Measurements from ENCODE around the gene GNG7. TPM values are rescaled to one million over a fixed set of nuclear protein-coding genes. Genes with fewer than 3 reads are reported as not detected.

Gene GNG7
- polyA plus RNA-seq, 1 of the 3 experiments (the other 2 are of a cell fraction) = 2.2 TPM

GRCh38 chr19:2638417-2638940, 64.0 kb downstream of the GNG7 start:
- no peak overlapping the region for H3K27ac ChIP-seq (ENCODE audit: low read depth in 2 of 2, low read length in 1 of 2)
- no peak for TF ChIP-seq RCOR1 (IDR thresholded peaks at IDR 0.05; ENCODE audit: low read length)
- no peaks in the 10 kb centered on the region for H3K36me3 ChIP-seq (replicated peaks in 1 of 2; ENCODE audit: control insufficient read depth in 1 of 2, insufficient read depth in 2 of 2, low read length in 1 of 2)
- ChIA-PET POLR2A (no interaction called here), CTCF (interaction anchor here (1.5 to 6.3 kb wide), 5 partner anchors 8 to 162 kb away, joined by 6 to 116 read pairs (median 21); partner anchors contain the start of gene GADD45B)
- H3K9me2 ChIP-seq = no peaks in the 10 kb centered on the region
- H3K9ac ChIP-seq = no peak overlapping the region
- H4K20me1 ChIP-seq (ENCODE audit: insufficient read depth) = no peaks in the 10 kb centered on the region
- no peaks in the 10 kb centered on the region for H3K27me3 ChIP-seq (ENCODE audit: insufficient read depth)
- peaks cover 9% of the 10 kb centered on the region for H3F3A ChIP-seq (replicated peaks; ENCODE audit: insufficient read depth)
- H3K4me3 ChIP-seq (ENCODE audit: low read depth in 2 of 2, low read length in 1 of 2) = no peak overlapping the region
- no peak for DNase-seq
- no peak overlapping the region for H2AFZ ChIP-seq (ENCODE audit: low read depth)
- no peaks in the 10 kb centered on the region for H3K9me3 ChIP-seq
- H3K79me2 ChIP-seq (ENCODE audit: insufficient read depth) = no peaks in the 10 kb centered on the region
- H3K4me2 ChIP-seq = peak overlapping the region; percentile 81; the same call in 1 of the 2 replicates
- peaks cover 0 to 3% of the 10 kb centered on the region in 2 experiments; a peak in 1 of 4 replicates for H3K4me1 ChIP-seq (ENCODE audit: control insufficient read depth in 1 of 2, insufficient read depth in 2 of 2, low read depth in 1 of 2, low read length in 1 of 2)
- WGBS (ENCODE audit: low lambda C conversion rate) = 15% methylated on average over 3 of the region's 3 CpGs

- Histone ChIP-seq H4K20me1 (ENCODE audit: insufficient read depth) (no peaks in the 10 kb centered on the region), H3K27me3 (ENCODE audit: insufficient read depth) (no peaks in the 10 kb centered on the region), H3K36me3 (replicated peaks in 1 of 2; ENCODE audit: control insufficient read depth in 1 of 2, insufficient read depth in 2 of 2, low read length in 1 of 2) (no peaks in the 10 kb centered on the region), H3F3A (replicated peaks; ENCODE audit: insufficient read depth) (peaks cover 9% of the 10 kb centered on the region), H3K4me1 (ENCODE audit: control insufficient read depth in 1 of 2, insufficient read depth in 2 of 2, low read depth in 1 of 2, low read length in 1 of 2) (peaks cover 0 to 3% of the 10 kb centered on the region in 2 experiments; a peak in 1 of 4 replicates), H3K79me2 (ENCODE audit: insufficient read depth) (no peaks in the 10 kb centered on the region), H2AFZ (ENCODE audit: low read depth) (no peak overlapping the region), H3K9me2 (no peaks in the 10 kb centered on the region), H3K9ac (no peak overlapping the region), H3K4me3 (ENCODE audit: low read depth in 2 of 2, low read length in 1 of 2) (0 out of 4 replicates have a peak overlapping the region, but pooled peaks of 1 of the 2 experiments have one; percentile 23), H3K4me2 (peak overlapping the region; percentile 55), H3K9me3 (no peaks in the 10 kb centered on the region), H3K27ac (ENCODE audit: low read depth in 2 of 2, low read length in 1 of 2) (no peak overlapping the region)
- 36% methylated on average over 20 of the region's 37 CpGs for WGBS (ENCODE audit: low lambda C conversion rate)
- peak; percentile 49 for TF ChIP-seq SMC3 (IDR thresholded peaks at IDR 0.05; ENCODE audit: low read depth, low read length)
- no peak for TF ChIP-seq NFIC (IDR thresholded peaks at IDR 0.05; ENCODE audit: borderline replicate concordance)
- no peak for TF ChIP-seq FOSL2 (IDR thresholded peaks at IDR 0.05; ENCODE audit: borderline replicate concordance, low read depth)
- no peak for TF ChIP-seq FOXM1 (IDR thresholded peaks at IDR 0.05; ENCODE audit: low read depth)
- peak; percentile 66 for TF ChIP-seq RAD21 (IDR thresholded peaks at IDR 0.05; ENCODE audit: low read length)
- TF ChIP-seq, protein P1, sequence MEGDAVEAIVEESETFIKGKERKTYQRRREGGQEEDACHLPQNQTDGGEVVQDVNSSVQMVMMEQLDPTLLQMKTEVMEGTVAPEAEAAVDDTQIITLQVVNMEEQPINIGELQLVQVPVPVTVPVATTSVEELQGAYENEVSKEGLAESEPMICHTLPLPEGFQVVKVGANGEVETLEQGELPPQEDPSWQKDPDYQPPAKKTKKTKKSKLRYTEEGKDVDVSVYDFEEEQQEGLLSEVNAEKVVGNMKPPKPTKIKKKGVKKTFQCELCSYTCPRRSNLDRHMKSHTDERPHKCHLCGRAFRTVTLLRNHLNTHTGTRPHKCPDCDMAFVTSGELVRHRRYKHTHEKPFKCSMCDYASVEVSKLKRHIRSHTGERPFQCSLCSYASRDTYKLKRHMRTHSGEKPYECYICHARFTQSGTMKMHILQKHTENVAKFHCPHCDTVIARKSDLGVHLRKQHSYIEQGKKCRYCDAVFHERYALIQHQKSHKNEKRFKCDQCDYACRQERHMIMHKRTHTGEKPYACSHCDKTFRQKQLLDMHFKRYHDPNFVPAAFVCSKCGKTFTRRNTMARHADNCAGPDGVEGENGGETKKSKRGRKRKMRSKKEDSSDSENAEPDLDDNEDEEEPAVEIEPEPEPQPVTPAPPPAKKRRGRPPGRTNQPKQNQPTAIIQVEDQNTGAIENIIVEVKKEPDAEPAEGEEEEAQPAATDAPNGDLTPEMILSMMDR (IDR thresholded peaks at IDR 0.05) = peak; percentile 79
- DNase-seq = peak; percentile 94
- CTCF ChIA-PET = interaction anchor here (0.5 to 6.3 kb wide), 52 partner anchors 10 to 1801 kb away, joined by 3 to 116 read pairs (median 4); partner anchors contain the start of gene GADD45B
- POLR2A ChIA-PET = no interaction called here
Observed at GRCh38 chr19:2636897-2637683, 65.4 kb downstream of the GNG7 start.
